ENCODE results near the gene OR8K3.

Gene OR8K3

DNA sequence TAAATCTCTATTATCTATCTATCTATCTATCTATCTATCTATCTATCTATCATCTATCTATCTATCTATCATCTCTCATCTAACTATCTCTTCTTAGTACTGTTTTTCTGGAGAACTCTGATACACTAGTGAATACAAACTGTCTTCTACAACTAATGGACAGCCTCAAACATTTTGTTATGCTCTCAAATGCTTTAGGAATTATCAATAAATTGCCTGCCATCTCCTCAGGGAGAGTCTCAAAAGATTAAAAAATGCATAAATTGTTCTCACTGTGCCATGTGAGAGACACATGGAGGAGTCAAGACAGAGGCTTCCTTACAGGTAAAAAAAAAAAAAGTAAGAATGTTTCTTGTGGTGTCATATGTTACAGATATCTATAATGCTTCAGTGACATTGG is at the start of gene OR8K3:
Gene OR8K3 (plus strand): TSS at position 301 of the 400 bp plus-strand sequence. CDS start 3,163 bp downstream, outside the sequence.
- no peak for DNase-seq

DNA sequence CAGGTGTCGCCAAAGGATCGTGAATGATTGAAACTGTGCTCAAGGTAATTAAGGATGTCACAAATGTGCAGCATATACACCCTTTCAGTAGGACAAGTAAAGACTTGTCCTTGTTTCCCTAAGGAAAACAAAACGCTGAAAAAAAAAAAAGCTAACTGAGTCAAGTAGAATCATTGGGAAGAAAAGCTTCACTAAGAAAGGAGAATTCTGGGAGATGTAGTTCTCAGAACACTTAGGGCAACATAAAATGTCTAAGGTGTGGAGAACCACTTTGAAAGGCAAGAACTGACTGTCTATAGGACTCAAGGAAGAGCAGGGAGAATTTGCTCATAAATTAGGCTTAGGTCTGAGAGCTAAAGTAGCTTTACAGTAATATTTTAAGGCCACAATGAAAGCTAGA is 43.9 kb upstream of the OR8K3 start:
- DNase-seq, result no peak

DNA sequence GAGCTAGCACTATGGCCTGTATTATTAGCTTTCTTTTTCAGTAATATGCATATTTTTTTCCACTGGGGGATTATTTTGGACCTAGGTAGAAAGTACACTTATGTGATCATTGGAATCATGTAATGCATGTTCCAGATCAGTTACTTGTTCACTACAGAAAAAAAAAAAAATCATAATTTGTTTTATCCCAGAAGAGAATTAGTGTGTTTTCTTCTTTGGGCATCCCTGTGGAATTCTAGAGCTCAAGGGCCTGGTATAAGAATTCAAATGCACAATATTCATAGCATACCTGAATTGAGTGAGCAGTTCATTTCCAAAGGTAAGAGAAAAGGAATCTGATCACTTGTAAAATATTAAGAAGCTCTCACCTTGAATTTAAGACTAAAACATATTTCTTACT is 41.1 kb upstream of the OR8K3 start, which contains the start of gene OR5T1:
Gene OR5T1 (plus strand): TSS at position 301 of the 400 bp plus-strand sequence. CDS start 1,485 bp downstream, outside the sequence.
- DNase-seq, result no peak

DNA sequence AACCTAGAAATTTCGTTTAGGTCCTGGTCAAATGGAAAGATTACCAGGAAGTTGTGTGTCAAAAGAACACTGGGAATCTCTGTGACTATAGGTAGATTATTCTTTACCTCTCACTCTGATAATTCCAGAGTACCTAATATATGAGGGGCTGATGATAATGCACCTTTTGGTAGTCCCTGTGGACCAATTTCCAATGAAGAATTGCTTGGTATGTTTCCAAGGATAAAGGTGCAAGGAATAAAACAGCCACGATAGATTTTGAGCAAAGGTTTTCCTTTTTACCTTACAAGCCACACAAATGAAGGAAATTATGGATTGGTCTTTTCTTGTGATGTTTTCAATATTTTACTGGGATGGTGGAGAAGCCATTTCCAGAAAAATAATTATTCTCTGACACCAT is 22.8 kb upstream of the OR8K3 start, which contains the start of gene OR8H1:
Gene OR8H1 (minus strand): TSS at position 101 of the 400 bp plus-strand sequence. CDS start 1,192 bp downstream, outside the sequence.
- no peak for DNase-seq

DNA sequence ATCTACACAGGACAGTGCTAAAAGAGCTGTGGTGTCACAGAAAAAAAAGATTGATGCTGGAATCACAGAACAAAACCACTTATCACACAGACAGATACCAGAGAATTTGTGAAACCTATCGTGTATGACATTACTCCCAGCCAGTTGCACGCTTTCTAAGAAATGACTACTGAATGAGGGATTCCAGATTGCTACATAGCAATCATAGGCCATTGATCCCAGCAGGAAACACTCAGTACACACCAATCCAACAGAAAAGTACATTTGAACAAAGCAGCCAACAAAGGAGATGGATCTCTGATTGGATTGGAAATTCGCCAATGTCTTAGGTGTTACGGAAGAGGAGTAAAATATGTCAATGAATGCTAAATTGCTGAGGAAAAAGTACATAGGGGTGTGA is 18.0 kb upstream of the OR8K3 start:
- no peak for DNase-seq

DNA sequence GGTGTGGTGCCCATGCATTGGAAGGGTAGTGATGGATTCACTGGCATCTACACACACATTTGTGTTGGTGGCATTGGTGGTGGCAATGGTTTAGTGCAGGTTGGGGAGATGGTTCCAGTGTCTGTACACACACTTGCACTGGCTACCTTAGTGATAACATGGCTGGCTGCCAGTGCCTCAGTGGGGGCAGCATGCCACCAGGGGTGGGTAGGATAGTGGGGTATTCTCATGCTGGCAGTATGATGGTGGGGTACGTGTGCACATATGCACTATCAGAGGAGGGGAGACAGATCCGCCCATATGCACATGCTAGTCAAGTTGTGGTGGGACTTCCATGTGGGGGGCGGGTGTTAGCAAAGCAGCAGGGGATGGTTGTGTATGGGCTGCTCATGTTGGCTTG is 7.1 kb upstream of the OR8K3 start:
- no peak for DNase-seq

DNA sequence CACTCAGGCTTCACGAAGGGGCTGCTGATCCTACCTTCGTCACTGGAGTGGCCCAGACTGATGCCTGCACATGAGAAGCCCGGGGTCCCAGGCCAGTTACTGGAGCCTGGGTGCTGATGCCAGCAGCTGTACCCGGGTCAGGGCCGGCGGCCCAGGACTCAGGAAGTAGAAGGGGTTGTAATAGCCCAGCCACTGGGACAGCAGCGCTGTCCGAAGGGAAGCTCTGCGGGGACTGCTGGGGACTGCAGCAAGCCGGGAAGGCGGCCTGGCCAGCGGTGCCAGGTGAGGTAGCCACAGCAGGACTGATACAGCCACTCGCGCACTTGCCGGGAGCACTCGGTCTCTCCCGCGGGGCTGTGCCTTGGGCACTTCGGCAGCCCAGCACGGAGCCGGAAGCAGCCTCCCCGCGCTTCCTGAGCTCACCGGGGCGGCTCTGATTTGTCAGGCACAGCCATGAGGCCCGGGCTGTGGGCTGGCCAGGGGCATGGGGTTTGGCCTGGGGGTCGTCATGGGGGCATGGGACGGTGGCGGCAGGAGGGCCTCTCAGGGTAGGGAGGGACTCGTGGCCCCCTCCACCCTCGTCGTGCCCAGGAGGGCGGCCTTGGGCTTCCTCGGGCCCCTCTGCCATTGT is 17.0 kb downstream of the OR8K3 start:
- DNase-seq, result no peak

DNA sequence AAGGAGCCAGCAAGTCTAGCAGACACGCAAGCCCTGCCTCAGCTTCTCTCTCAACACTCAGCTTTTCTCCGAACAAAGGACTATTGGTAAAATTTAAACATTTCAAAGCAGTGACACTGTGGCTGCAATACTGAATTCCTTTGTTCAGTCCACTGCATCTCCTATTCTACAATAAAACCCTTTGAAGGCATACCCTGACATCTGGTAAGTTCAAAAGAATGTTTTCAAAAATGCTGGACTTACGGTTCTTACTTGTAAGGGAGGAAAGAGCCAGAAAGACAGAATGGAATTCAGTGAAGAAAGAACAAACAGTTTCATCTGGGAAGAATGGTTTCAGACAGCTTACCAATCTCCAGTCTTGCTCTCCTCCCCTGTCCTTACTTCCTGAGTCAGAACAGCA is 18.2 kb downstream of the OR8K3 start:
- no peak for DNase-seq

DNA sequence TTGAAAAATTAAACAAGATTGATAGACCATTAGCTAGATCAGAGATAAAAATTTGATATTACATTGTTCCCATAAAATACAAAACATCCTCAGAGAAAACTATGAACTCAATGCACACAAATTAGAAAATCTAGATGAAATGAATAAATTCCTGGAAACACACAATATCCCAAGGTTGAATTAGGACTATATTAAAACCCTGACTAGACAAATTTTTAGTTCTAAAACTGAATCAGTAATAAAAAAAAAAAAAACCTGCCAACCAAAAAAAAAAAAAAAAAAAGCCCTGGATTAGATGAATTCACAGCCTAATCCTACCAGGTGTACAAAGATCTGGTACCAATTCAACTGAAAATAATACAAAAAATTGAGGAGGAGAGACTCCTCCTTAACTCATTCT is 25.3 kb downstream of the OR8K3 start:
- DNase-seq, result no peak

DNA sequence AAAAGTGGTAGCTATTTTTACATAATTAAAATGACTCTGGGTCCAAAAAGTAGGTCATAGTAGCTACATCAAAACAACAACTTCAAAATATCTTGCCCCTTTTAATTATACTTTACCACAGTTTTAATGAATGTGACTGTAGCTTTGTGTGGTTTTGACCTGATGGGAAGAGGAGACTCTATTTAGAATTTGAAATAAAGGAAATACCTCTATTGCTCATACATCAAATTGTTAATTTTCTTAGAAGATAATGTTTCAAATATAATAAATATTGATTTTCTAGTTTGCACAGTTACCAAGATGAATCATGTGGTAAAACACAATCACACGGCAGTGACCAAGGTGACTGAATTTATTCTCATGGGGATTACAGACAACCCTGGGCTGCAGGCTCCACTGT is 30.8 kb downstream of the OR8K3 start, which contains the start of gene OR8K1:
Gene OR8K1 (plus strand): TSS at position 301 of the 400 bp plus-strand sequence. CDS start 0 bp downstream, at position 301.
- no peak for DNase-seq

DNA sequence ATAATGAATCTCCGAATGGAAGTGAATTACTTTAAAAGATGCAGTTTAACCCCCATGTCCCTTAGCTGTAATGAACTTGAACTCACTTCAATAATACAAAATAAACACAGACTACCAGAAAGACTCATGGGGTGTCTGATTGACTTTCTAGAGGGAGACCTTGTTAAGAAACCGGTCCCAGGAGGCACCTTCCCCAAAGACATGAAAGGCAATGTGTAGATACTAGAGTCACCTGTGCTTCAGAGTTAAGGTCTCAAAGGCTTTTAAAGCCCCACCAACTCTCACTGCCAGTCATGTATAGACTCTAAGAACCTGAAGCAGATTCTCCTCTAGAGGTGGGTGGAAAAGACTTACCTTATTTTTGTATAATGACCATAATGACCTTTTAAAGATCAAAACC is 39.0 kb downstream of the OR8K3 start, which contains the start of gene OR8J1:
Gene OR8J1 (plus strand): TSS at position 301 of the 400 bp plus-strand sequence. CDS start 5,956 bp downstream, outside the sequence.
- no peak for DNase-seq
